GM21423 (cell line): ENCODE results near the gene MOG.
A peak's percentile ranks its signal among the peaks of the same experiment; 100 is the strongest.

ENCODE experiments used
- ATAC-seq: cut with Tn5 transposase; IDR thresholded peaks from one replicate; pipeline ENCODE4 v1.9.1; 2021; ENCODE audit warnings: mild to moderate bottlenecking, moderate library complexity; ENCODE audit not compliant: unreplicated experiment

The MOG gene

DNA sequence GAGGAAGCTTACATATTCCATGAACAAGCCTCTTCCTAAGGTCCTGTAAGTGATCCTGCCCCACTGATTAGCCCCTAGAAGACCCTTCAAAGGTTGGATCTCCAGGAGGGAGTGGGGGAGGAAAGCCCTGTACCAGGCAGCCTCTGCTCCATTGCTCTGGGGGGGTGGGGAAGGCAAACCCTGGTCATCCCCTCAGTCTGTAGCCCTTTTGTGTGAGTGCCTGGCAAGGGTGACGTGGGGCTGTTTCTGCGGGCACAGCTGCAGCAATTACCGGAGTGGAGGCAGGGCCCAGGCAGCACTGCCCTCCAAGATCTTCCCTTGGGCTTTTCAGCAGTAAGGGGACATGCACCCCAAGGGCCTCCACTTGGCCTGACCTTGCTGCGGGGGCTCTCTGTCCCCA, at the start of gene MOG:
TSS of gene MOG (plus strand) at position 295 of the 400 bp plus-strand sequence. CDS start 118 bp downstream, outside the sequence.
- no peak for ATAC-seq

DNA sequence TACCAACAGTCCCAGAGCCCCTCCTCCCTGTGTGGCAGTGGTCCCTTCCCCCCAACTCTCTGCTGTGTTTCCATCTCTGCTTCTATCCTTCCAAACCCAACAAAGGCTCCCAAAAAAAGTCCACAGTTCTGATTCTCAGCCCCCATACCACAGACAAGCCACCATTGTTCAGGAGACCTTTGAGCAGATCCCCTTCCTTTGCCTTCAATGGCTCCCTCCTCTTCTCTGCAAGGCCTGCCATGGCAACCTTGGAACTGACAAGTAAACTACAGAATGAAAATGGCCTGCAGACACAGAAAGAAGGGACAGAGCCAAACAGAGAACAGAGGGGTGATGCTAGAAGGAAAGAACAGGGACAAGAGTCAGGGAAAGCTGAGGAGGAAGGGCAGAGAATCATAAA, 48.8 kb upstream of the MOG start:
- no peak for ATAC-seq

DNA sequence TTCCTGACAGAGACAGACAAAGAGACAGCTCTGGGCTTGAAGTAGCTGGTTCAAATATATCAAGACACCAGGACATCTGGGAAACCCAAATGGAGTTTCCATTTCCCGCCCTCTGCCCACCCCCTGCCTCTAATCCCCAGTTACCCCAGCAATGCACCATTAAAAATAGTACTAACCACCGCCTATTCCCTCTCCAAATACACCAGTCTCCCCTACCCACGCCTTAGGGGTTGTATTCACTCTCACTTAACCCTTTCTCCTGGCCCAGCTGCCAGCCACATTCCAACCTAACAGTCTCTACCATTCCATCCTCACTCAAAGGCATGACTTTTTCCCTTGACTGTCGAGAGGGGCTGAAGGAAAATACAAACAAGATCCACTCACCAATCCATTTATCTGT, 46.4 kb upstream of the MOG start:
- no peak for ATAC-seq

DNA sequence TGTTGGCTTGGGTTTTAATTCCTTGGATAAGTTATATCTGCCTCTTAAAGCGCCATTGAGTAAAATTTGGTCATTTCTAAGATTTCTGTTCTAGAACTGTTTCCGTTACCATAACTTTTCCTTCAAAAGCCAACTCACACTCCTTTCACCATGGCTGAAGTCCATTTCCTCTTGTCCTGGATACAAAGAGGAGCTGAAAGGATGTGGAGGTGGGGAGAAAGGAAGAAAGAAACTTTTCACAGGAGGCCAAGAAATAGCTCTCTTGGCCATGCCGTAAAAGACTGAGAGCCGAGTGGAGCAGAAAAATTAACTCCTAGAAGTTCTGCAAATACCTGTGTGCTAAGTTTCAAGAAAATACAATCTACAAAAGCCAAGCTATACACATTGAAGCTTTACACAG, 45.5 kb upstream of the MOG start:
- no peak for ATAC-seq

DNA sequence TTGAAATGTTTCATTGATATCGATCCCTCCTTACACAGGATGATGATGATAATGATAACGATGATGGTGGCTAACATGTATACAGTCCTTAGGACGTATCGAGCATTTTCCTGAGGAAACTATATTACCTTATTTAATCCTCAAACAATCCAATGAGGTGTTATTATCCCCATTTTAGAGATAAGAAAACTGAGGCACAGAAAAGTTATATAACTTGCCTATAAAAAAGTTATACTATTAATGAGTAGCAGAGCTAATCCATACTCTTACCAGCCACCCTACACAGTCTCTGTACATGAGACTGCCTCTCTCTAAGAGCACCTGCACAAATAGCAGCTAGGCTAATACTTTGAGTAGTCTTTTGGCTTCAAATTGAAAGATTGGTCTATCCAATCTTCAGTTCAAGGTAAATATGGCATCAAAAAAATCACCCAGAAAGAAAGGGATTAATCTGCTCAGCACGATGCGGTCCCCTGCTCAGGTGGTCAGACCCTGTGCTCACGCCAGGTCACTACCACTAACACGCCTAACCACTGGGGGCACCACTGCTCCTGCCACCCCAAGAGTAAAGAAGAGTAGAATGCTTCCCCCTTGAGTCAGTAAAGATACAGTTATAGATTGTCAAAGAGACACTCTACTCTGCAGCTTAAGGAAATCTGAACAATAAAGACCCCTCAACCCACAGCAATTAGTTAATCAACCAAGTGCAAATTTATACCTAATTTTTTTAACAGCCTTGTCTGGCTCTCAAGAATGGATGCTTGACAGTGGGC, 38.9 kb upstream of the MOG start:
- ATAC-seq: no peak

DNA sequence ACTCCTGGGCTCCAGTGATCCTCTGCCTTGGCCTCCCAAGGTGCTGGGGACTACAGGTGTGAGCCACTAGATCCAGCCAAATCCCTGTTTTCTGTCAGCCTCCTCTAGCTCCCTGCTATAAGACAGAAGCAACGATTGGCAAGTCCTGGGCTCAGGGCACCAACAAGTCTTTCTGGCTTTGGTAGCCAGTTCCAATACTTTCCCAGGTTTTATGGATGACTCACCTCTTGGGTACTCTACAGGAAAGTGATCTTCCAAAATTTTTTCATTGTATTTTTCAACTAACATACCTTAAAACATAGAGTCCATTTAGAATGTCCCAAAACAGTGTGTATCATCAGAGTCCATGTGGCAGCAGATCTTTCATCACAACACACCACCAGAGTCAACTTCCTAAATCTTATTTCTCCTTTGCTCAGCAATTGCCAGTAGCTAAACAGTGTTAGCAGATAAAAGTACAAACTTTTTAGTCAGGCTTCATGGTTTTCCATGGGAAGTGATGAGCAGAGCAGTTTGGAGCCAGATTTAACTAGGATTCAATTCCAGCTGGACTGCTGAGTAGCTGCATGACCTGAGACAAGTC, 37.2 kb upstream of the MOG start:
- ATAC-seq: no peak

DNA sequence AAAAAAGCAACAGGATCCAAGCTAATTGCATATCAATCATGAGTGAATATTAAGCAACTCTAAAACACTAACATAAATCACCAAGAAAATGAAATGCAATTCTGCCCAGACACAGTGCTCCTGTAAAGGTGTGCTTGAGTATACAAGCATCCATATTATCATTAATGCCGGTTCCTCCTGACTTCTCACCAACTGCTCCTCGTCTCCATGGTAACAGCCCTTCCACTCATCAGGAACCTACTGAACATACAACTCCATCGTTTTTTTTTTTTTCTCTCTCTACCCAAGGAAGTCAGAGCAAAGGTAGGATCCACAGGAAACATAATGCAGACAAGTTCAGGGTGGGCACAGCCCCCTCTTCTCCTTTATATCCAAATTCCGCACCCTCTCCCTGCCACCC, 36.3 kb upstream of the MOG start:
- no peak for ATAC-seq

DNA sequence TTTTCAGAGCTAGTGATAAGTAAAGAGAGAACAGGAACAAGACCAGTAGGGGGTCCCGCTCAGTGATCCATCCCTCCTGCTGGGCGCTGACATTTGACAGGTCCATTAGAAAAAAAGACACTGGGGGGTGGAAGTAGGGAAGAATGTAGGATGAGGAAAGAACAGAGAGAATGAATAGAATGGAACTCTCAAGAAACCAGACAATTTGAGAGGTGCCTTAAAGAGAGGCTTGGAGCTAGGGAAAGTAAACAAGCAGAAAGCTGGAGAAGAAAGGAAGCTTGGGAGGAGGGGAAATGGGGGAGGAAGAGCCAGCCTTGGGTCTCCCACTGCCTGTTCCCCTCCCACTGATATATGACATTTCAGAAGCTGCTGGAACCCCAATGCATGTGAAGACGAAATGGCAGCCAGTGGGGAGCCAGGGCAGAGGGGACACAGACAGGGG, 32.4 kb upstream of the MOG start:
- ATAC-seq: no peak

DNA sequence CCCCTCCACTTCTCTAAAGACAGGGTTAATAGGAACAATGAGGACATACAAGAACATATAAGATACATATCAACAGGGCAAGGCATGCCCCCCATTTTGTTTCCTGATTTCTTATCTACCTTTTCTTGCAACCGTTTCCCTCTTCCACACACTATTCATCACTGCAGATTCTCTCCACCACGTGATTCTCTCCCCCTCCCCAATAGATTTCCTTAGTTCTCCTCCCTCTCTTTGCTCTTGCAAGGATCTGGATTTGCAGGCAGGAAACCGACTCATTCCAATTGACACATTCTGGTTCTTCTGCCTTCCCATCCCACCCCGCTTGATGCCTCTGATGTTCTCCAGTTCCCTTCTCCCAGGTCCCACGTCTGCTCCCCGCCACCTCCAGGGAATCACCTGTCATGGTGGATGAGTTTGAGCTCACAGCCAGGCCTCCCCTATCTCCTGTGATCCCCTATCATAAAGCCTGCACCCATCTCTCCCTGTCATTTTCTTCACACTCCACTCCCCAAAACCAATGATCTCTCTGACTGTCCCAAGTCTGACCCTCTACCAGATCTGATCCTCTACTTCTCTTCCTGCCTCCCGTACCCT, 31.5 kb upstream of the MOG start:
- ATAC-seq: no peak

DNA sequence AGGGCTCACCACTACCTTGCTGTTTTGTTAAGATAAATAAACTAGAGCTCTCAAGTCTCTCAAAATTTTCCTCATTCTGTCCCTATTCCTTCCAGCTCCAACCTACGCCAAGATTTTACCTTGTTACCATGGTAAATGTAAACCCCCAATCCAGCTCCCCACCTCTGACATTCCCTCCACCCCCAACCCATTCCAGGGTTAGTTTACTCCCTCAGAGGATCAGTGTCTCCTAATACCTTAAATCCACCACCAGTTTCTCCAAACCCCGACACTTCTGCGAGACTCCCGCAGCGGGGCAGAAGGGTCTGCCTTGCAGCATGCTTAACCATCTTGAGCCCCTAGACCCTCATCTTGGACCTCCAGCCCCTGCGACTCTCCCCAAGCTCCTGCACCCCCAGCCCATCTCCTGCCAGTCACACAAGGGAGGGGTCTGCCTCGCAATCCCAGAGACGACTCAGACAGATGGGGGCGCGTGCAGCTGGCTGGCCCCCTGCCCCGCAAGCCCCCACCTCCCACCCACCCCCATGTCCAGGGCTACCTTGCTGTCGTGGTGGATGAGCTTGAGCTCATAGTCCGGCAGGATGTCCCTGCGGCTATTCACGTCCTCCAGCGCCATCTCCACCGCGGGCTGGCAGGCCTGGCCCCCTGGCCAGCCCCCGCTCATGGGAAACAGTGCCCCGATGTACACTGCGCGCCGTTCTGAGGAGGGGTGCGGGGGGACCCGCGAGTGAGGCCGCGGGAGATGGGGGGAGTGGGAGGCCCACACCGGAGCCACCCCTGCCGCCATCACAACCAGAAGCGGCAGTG, 29.7 kb upstream of the MOG start:
- ATAC-seq: no peak

DNA sequence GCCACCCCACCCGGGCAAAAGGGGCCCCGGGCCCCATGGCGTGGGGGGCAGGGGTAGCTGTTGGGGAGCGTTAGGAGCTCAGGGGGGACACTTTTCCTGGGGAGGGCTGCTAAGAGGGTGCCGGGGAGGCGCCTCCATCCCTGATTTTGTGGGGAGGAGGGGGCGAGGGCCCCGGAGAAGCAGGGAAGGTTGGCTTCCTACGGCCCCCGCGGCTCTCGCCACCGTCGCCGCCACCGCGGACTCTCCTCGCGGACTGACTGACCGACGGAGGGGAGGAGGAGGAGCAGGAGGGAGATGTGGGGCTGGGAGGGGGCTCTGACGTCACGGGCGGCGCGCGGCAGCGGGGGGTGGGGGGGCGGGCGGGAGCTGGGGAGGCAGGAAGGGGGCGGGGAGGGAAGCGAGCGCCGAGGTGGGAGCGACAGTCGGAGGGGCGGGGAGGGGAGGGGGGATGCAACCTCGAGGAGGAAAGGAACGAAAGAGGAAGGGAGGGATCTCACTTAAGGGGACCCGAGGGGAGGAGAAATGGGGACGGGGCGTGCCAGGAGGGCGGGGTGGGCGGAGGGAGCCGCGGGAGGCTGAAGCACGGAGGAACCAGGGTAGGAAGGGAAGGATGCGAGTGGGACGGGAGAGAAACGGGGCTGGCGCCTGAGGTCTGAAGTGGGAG, 29.0 kb upstream of the MOG start:
- no peak for ATAC-seq

DNA sequence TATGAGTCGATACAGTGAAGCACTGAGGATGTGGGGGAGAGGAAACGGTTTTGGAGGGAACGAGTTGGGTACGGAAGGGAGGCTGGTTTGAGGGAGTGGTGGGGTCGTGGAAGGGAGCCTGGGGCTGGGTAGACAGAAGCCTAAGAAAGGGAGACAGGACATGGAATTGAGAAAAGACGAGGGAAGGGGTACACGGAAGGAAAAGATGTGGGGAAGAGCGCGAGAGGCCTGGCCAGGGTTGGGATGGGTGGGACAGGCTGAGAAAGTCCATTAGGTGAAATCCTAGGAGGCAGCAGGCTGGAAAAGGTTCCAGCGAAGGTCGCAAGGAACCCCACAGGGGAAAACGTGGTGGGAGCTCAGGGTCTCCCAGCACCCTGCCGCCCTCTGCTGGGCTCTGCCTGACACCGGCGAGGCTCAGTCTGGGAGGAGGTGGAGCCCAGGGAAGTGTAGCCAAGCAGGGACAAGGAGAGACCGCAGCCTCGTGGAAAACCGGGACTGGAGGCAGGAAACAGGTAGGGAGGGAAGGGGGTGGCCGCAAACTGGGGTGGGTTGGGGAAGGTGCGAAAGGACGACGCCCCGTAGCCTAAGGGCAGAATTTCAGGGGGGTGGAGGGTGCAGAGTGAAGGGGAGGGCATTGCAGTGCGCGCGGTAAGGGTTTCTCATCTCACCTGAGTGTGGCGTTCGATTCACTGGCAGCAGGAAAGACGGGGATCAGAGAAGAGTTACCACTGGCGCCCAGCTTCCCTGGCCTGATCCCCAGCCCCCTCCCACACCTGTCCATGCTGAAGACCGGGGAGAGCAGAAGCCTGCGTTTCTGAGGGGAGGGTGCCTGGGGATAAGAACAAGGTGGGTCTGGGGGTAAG, 28.2 kb upstream of the MOG start:
- no peak for ATAC-seq

DNA sequence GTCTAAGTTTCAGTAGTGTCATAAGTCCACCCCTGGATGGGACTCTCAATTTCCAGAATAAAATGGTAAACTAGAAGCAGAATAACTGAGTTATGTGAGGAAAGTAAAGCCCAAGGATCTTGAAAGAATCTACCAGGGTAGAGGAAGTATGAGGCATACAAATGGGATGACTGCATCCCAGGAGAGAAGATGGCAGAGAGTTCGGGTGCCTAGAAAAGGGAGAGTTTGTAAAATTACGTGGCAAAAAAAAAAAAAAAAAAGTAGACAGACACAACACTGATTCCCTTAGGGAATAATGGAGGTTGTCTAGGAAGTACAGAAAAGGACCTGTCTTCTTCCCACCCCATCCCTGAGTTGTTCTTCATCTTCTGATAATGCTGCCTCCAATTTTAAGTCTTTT, 27.3 kb upstream of the MOG start:
- no peak for ATAC-seq

DNA sequence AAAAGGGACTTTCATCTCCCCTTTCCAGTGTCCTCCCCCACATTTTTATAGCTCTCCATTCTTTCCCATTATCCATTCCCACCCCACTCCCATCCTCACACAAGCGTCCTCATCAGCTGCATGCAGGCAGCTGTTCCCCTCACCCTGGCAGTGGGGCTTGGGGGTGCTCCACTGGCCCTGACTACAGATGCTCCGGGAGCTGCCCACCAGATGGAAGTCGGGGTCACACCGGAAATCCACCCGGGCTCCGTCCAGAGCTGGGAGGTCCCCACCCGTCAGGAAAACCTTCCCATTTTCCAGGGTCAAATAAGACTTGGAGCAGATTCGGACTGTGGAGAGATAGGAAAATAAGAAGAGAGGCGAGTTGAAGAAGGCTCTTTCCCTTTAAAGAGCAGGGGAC, 26.6 kb upstream of the MOG start:
- ATAC-seq: no peak

DNA sequence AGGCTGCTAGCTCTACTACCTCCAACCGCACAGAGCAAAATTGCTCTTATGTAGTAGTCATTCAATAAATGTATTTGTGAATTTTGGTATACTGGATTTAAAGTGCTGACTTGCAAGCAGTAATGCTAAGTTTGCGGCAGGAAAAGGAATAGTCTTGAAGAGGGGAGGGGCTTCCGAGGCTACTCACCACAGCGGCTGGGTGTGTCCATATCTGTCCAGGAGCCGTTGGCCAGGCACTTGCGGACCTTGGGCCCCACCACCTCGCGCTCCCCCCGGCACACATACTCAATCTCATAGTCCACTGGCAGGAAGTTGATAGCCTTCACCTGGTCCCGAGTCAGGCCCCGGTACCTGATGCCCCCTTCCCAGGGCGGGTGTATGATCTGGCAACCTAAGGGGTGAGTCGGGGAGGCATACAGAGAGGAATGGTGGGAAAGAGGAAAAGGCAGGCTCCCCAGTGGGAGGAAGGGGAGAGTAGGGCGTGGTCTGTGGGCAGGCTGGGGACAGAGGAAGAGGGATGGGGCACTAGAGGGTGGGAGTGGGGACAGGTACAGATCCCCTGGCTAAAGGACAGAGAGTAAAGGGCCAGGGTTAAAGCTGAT, 25.6 kb upstream of the MOG start:
- ATAC-seq: no peak

DNA sequence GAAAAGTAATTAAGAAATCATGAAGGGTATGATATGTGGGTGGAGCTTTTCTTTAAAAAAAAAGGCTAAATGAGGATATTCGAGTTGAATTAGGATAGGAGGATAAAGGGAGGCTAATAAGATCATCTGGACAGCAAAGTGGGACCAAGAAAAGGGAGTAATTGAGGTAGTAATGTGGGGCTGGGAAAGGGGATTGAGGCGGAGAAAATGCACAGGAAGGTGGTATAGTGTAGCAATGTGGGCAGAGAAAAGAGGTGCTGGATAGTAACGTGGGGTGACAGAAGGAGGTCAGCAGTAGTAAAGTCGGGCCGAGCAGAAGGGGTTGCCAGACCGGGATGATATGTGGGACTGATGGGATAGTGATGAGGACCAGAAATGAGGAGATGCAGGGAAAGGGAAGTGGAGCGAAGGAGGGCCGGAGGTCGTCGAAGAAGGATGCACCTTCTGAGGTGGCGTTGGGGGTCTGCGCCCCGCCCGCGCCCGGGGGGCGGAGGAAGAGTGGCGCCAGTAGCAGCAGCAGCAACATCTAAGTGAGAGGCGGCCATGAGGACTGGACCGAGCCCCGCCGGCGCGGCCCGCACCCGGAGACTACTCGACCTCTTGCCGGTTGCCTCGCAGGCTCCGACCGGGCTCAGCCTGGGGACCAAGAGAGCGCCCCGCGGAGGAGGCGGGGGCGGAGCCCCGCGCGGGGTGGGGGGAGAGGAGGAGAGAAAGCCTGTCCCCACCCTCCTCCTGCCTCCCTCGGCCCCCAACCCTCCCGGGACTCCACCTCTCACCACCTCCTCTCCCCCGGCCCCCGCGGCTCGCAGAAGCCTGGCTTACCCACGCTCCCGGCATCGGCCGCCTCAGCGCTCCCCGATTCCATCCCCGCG, 24.8 kb upstream of the MOG start:
- no peak for ATAC-seq

DNA sequence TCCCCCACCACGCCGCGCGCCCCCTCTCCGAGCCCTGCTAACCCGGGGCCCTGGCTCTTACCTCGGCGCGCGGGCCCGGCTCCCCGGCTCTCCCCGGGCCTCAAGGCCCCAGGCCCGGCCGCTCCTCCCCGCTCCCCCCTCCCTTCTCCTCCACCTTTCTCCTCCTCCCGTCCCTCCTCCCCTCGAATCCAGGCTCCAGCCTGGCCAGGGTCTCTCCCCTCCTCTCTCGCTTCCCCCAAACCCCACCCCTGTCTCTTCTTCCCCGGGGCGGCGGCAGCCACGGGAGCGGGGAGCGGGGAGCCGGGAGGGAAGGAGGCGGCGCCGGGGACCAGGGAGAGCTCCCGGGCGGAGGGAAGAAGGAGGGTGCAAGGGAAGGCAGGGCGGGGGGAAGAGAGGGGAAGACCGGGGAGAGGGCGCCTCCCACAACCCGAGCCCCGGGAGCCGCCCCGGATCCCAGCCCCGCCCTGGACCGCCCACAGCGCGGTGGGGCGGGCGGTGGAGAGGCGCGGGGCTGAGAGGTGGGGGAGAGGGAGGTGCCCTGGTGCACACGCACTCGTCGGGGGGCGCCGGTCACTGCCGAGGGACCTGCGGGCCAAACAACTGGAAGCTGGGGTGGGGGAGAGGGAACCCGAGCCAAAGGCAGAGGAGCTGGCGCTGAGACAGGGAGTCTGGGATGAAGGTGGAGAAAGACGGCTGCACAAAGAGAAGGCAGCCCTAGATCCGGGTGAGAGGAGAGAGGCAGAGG, 23.9 kb upstream of the MOG start, which contains the start of gene GABBR1:
TSS of gene GABBR1 (minus strand) at position 395 of the 745 bp plus-strand sequence. CDS start 798 bp downstream, outside the sequence.
- ATAC-seq: peak; percentile 74

DNA sequence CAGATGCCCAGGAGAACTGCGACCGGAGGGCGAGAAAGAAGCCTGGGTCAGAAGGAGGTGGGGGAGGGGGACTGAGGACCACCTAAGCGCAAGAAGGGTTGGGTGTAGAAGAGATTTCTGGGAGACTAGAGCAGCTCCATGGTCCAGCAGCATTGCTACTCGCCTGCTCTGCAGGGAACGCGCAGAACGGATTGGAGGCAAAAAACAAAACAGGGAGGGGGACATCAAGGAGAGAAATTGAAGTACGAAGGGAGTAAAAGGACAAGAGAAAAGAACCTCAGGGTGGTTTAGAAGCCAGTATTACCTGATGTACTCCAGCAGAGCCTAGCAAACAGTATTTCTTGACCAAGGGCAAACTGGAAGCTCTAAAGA, 23.4 kb upstream of the MOG start:
- ATAC-seq: no peak
